GM12872 (cell line): ENCODE measurements around the gene CLSTN2.
A peak's percentile ranks its signal among the peaks of the same experiment; 100 is the strongest.

Experiments
- CTCF ChIP-seq: IDR thresholded peaks from 3 replicates; pipeline ENCODE4 v1.5.1; 2011; ENCODE audit warnings: low read depth, mild to moderate bottlenecking, low read length, moderate library complexity; ENCODE audit not compliant: insufficient read depth

Gene CLSTN2

GRCh38 chr3:140034058-140034457, 99.1 kb downstream of the CLSTN2 start:
- no peak for TF ChIP-seq CTCF

- no peak for TF ChIP-seq CTCF
Measured at GRCh38 chr3:140035871-140036270, 100.9 kb downstream of the CLSTN2 start.

GRCh38 chr3:140050396-140050795, 115.4 kb downstream of the CLSTN2 start:
- TF ChIP-seq CTCF: no peak

- peak; percentile 47 for TF ChIP-seq CTCF
Measured at GRCh38 chr3:140051019-140051957, 116.3 kb downstream of the CLSTN2 start.

- no peak for TF ChIP-seq CTCF
Measured at GRCh38 chr3:140052771-140053702, 118.1 kb downstream of the CLSTN2 start.

- TF ChIP-seq CTCF: no peak
Measured at GRCh38 chr3:140053794-140054193, 118.8 kb downstream of the CLSTN2 start.
